ENCODE data around the gene TMEM89.

TMEM89 gene

DNA sequence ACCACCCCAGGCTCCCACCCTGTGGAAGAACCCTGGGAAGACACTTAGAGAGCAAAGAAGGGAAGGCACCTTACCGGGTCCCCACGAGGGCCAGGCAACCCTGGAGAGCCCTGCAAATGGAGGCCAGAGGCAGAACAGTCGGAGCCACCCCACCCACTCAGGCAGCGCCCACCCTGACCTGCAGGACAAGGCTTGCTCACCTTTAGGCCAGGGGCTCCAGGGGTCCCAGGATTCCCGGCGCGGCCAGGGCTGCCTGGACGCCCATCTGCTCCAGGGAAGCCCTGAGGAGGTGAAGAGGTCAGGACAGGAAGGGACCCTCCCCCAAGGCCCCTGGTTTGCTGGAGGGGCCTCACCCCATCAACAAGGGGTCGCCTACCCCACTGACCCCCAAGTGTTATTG lies 36.7 kb downstream of the TMEM89 start:
- in situ Hi-C loops (cut with HindIII; ENCODE audit: low sequenced_read_pairs): no loop called here
- H3K4me3 ChIP-seq (ENCODE audit: low read depth, low read length): no peak overlapping the region
- DNase-seq (ENCODE audit: low read depth): no peak
- TF ChIP-seq, protein P1, sequence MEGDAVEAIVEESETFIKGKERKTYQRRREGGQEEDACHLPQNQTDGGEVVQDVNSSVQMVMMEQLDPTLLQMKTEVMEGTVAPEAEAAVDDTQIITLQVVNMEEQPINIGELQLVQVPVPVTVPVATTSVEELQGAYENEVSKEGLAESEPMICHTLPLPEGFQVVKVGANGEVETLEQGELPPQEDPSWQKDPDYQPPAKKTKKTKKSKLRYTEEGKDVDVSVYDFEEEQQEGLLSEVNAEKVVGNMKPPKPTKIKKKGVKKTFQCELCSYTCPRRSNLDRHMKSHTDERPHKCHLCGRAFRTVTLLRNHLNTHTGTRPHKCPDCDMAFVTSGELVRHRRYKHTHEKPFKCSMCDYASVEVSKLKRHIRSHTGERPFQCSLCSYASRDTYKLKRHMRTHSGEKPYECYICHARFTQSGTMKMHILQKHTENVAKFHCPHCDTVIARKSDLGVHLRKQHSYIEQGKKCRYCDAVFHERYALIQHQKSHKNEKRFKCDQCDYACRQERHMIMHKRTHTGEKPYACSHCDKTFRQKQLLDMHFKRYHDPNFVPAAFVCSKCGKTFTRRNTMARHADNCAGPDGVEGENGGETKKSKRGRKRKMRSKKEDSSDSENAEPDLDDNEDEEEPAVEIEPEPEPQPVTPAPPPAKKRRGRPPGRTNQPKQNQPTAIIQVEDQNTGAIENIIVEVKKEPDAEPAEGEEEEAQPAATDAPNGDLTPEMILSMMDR (IDR thresholded peaks at IDR 0.05; ENCODE audit: low read depth, low read length, missing control alignments): no peak

DNA sequence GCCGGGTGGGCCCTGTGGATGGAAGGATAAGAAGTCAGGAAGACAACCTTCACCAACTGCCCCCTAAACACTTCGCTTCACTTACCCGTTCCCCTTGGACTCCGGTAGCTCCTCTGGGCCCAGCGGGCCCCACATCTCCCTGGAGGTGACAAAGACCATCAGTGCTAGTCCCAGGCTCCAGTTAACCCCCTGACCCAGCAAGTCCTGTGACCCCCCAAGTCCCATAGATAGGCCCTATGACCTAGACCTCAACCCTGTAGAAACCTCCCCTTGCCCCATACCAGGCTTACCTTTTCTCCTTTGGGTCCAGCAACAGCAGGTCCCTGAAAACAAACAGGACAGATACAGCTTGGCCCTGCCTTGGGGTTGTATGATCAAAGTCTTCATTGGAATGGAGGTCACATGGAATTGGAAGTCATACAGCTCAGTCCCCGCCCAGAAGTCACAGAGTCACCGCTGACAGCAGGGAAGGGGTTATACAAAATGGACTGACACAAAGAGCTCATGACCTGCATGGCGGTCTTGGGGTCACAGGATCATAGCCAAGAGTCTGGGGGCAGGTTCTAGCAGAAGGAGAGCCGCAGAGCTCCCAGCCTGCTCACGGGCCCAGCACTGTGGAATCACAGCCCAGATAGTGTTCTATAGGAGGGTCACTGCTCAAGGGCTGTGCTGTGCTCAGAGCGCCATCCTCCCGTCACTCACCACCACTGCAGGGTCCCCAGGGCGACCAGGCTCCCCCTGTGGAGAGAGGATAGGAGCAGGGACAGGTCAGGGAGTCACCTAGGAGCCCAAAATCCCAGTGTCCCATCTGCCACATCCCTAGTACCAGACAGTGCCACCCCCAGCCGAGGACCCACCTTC lies 39.7 kb downstream of the TMEM89 start:
- TF ChIP-seq, protein P1 (IDR thresholded peaks at IDR 0.05; ENCODE audit: low read depth, low read length, missing control alignments): no peak
- H3K4me3 ChIP-seq (ENCODE audit: low read depth, low read length): no peak overlapping the region
- in situ Hi-C loops (cut with HindIII; ENCODE audit: low sequenced_read_pairs): no loop called here
- no peak for DNase-seq (ENCODE audit: low read depth)

DNA sequence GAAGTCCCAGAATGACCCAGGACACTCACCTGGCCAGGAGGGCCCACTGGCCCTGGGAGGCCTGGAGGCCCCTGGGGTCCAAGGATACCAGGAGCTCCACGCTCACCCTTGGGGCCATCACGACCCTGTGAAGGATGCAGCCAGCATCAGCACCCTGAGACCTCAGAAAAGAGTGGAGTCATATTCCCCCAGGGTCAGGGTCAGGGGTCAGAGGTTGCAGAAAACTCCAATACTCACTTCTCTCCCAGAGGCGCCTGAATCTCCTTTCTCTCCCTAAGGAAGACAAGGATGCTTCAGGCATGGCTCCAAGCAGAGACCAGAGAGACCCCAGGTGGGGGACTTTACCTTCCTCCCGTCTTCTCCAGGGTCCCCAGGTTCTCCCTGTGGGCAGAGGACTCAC lies 44.9 kb downstream of the TMEM89 start:
- H3K4me3 ChIP-seq (ENCODE audit: low read depth, low read length): no peak overlapping the region
- DNase-seq (ENCODE audit: low read depth): no peak
- TF ChIP-seq, protein P1 (IDR thresholded peaks at IDR 0.05; ENCODE audit: low read depth, low read length, missing control alignments): no peak
- in situ Hi-C loops (cut with HindIII; ENCODE audit: low sequenced_read_pairs): no loop called here

DNA sequence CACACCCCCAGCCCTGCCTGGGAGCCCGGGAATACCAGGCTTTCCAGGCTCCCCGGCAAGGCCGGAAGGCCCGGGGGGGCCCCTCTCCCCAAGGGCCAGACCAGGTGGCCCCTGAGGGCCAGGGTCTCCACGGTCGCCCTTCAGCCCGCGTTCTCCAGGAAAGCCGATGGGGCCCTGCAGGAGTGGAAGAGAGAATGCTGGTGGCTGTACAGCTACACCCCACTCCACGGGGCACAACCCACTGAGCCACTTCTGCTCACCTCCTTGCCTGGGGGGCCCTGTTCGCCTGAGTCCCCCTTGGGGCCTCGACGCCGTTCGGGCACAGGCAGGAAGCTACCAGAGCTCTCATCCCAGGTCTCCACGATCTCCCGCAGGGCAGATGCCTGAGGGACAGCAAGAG lies 46.2 kb downstream of the TMEM89 start:
- no peak for DNase-seq (ENCODE audit: low read depth)
- no peak overlapping the region for H3K4me3 ChIP-seq (ENCODE audit: low read depth, low read length)
- in situ Hi-C loops (cut with HindIII; ENCODE audit: low sequenced_read_pairs): no loop called here
- TF ChIP-seq, protein P1 (IDR thresholded peaks at IDR 0.05; ENCODE audit: low read depth, low read length, missing control alignments): no peak

DNA sequence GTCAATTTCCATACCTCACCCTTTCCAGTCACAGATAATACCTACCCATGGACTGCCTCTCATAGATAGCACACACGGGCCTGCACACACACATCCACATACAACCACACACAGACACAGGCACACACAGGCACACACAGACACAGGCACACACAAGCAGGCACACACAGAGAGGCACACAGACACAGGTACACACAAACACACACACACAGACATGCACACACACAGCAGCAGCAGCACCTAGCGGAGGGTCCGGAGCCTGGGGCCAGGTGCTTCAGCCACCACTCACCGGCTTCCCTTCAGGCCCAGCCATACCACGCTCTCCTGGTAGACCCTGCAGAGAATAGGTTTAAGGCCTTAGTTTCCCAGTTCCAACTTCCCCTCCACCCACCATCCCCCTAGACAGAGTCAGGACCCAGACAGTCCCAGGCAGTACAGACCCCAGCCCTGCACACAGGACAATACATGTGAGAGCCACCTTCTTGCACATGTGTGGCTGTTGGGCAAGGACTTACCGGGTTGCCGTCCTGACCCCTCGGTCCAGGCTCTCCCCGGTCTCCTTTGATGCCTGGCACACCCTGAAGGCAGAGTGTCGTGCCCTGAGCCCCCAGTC lies 47.5 kb downstream of the TMEM89 start:
- TF ChIP-seq, protein P1 (IDR thresholded peaks at IDR 0.05; ENCODE audit: low read depth, low read length, missing control alignments): no peak
- in situ Hi-C loops (cut with HindIII; ENCODE audit: low sequenced_read_pairs): no loop called here
- DNase-seq (ENCODE audit: low read depth): no peak
- no peak overlapping the region for H3K4me3 ChIP-seq (ENCODE audit: low read depth, low read length)

DNA sequence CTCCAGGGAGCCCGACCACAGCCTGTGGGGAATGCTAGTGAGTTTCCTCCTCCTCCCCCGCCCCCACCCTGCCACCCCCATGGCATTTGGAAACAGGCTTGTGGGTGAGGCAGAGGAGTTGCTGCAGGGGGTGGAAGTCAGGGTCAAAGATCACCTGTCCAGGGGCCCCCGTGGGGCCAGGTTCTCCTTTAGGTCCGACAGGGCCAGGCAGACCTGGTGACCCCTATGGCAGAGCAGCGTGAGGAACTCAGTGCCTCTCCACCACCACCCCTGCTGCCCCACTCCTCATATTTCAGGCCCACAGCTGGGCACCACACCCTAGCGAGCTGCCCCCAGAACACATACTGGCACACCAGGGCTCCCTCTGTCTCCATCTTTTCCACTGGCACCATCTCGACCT lies 49.1 kb downstream of the TMEM89 start:
- in situ Hi-C loops (cut with HindIII; ENCODE audit: low sequenced_read_pairs): no loop called here
- no peak for DNase-seq (ENCODE audit: low read depth)
- TF ChIP-seq, protein P1 (IDR thresholded peaks at IDR 0.05; ENCODE audit: low read depth, low read length, missing control alignments): no peak
- no peak overlapping the region for H3K4me3 ChIP-seq (ENCODE audit: low read depth, low read length)
